ENCODE results near the gene GSE1.
A peak's percentile ranks its signal among the peaks of the same experiment; 100 is the strongest.

GSE1 gene

GRCh38 chr16:85607796-85608514 lies 5.2 kb upstream of the GSE1 start:
- DNase-seq, result no peak

GRCh38 chr16:85608515-85608885 lies 4.6 kb upstream of the GSE1 start:
- DNase-seq, result no peak

DNA sequence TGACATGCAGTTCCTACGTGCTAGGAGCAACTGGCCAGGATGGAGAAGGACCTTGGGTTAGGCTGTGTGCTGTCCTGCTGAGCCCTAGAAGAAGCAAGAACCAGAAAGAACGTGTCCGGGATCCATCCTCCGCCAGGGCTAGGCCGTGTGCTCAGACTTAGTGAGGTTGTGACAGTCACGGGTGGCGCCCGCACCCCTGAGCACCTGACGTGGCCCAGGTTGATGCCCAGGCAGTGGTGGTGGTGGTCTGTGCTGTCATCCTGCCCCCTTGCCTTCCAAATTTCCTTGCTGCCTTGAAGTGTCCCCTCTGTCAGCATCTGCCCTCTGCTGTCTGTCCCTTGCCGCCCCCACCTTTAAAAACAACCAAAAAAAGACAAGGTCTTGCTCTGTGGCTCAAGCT lies 4.2 kb upstream of the GSE1 start:
- DNase-seq, result no peak

DNA sequence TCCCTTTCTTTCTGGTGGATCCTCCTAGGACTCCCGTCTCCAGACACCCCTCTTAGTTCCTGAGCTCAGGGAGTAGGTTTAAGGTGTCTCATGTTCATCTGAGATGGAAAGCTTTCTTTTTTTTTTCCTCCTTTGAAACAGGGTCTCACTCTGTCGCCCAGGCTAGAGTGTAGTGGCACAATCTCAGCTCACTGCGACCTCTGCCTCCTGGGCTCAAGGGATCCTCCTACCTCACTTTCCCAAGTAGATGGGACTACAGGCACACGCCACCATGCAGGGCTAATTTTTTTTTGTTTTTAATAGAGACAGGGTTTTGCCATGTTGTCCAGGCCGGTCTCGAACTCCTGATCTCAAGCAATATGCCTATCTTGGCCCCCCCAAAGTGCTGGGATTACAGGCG lies 3.6 kb upstream of the GSE1 start:
- no peak for DNase-seq

GRCh38 chr16:85610059-85610445 lies 3.1 kb upstream of the GSE1 start:
- DNase-seq, result no peak

- peak; percentile 79 for DNase-seq
Measured at GRCh38 chr16:85610446-85611193, 2.5 kb upstream of the GSE1 start.

DNA sequence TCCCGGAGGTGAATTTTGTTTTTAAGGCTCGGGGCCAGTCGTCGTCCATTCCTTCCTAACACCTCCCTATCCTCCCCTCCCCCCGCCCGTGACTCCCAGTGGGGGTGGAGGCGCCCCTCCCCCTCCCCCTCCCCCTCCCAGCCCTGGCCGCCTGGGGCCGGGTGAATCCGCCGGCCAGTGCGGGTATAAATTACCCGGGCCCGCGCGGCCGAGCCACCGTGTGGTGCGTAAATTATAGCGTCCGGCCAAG lies 2.0 kb upstream of the GSE1 start:
- DNase-seq, result no peak

- no peak for DNase-seq
Measured at GRCh38 chr16:85611444-85612190, 1.5 kb upstream of the GSE1 start.

GRCh38 chr16:85612191-85612800 lies 826 bp upstream of the GSE1 start:
- DNase-seq, result no peak

GRCh38 chr16:85613604-85614337 lies 649 bp downstream of the GSE1 start:
- no peak for DNase-seq

GRCh38 chr16:85614338-85615013 lies 1.4 kb downstream of the GSE1 start:
- DNase-seq, result no peak

- peak; percentile 35 for DNase-seq
Measured at GRCh38 chr16:85615014-85615851, 2.1 kb downstream of the GSE1 start.

DNA sequence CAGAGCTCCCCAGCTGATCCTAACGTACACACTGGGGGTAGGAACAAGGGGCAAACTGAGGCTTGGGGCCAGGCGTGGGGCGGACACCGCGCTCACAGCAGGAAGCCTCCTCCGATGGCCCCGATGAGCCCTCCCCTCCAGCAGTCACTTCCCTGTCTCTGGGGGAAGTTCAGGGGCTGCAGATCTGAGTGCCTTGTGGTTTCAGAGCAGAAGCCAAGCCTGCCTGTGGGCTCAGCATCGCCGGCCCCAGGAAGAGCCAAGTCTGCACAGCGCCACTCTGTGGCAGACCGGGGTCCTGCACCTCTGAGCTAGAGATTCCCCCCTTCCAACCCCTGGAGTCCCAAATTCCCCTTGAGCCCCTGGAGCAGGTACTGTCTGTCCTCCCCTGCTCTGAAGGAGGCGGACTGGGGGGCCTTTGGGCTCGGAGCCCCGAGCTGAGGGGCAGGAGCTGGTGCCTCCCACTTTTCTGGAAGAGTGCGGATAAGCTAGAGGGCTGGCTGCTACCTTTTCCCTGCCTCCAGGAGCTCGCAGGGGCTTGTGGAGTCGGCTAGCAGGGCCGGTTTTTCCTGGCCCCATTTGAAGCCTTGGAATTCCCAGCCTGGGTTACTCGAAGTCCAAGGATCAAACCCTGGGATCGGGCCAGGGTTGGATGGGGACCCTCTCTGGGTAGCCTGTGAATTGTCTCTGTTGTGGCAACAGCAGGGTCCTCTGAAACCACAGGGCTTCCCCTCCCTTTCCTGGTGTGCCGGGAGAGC lies 2.9 kb downstream of the GSE1 start:
- DNase-seq, result peak; percentile 55

DNA sequence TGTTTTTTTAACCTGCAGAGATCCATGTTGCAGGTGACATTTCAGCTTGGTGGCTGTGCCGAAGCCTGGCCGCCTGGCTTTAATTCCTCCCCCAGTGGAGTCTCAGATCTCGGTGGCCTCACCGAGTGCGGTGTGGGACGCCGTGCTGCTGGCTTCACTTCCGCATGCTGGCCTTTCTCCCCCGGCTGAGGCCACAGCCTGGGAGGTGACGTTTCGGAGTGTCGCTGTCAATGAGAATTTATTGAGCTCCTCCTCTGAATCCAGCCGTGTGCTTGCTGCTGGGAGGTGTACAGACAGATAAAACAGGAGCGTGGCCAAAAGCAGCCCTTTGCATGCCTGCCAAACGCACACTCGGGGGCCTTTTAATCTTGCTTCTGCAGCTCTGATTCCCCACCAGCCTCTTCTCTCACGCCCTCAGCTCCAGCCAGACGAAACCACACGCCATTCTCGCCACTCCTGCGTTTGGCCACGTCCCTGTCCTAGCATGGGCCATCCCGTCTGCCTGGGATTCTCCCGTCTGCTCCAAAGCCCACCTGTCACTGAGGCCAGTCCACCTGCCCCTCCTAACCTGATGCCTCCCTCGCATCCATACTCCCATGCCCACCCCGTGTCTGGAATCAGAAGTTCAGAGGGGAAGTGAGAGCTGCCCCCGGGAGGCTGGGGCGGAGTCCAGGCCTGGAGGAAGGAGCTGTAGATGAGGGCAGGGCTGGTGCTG lies 3.6 kb downstream of the GSE1 start:
- DNase-seq, result no peak

- DNase-seq, result no peak
Measured at GRCh38 chr16:85617948-85618347, 4.8 kb downstream of the GSE1 start.

DNA sequence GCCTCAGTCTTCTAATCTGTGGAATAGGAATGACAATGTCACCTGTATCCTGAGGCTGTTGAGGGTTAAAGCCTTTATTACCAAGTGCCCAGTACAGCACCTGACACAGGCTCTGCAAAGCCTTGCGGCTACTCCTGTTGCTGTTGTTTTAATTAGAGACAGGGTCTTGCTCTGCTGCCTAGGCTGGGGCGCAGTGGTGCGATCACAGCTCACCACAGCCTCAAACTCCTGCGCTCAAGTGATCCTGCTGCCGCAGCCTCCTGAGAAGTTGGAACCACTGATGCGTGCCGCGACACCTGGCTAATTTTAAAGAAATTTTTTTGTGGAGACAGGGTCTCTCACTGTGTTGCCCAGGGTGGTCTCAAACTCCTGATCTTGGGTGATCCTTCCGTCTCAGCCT lies 5.4 kb downstream of the GSE1 start:
- no peak for DNase-seq

- no peak for DNase-seq
Measured at GRCh38 chr16:85619101-85619891, 6.2 kb downstream of the GSE1 start.

DNA sequence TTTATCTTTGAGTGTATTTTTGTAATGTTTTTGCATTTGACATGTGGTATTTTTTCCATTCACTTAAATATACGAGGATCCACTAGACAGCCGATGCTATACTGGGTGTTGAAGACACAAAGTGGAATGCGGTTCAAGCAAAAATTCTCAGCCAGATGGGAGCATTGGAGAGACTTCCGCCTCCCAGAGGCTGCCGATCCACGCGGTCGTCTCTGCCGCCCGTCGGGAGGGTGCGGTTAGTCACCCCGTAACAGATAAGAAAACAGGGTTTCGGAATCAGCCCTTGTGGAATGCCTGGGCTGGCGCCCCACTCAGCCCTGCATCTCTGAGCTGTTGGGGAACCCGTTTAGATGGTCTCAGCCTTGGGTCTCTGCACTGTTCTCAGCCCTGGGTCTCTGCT lies 7.3 kb downstream of the GSE1 start:
- DNase-seq, result no peak

Measured in activated CD4-positive, alpha-beta T cell treated with anti-CD3 and anti-CD28 coated beads for 1 hour (primary cell).